Activated CD4-positive, alpha-beta T cell treated with anti-CD3 and anti-CD28 coated beads, Interleukin-2, amount 50 U/mL, for 4 hours (primary cell): ENCODE data around the gene SCN4B.

Experiments
- DNase-seq, 2 experiments: peaks; one replicate each; pipeline ENCODE4 v3.0.0-alpha.2; 2020

Gene SCN4B

DNA sequence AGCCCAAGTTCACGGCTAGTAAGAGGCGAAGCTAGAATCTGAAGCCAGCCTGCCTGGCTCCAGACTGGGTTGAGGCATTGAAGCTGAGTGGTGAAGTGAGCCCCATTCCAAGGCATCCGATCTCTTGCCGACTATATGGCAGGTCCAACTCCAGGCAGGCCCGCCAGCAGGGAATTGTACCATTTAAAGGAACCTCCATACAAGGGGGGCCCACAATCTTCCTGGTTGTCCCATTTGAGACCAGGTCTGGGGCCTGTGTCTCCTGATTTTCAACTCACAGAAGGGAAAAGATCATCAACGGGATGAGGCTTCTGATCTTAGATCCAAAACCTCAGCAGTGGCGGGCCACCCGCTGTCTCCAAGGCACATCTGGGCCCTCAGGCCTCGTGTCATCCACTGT, 19.7 kb upstream of the SCN4B start:
- DNase-seq = no peak

DNA sequence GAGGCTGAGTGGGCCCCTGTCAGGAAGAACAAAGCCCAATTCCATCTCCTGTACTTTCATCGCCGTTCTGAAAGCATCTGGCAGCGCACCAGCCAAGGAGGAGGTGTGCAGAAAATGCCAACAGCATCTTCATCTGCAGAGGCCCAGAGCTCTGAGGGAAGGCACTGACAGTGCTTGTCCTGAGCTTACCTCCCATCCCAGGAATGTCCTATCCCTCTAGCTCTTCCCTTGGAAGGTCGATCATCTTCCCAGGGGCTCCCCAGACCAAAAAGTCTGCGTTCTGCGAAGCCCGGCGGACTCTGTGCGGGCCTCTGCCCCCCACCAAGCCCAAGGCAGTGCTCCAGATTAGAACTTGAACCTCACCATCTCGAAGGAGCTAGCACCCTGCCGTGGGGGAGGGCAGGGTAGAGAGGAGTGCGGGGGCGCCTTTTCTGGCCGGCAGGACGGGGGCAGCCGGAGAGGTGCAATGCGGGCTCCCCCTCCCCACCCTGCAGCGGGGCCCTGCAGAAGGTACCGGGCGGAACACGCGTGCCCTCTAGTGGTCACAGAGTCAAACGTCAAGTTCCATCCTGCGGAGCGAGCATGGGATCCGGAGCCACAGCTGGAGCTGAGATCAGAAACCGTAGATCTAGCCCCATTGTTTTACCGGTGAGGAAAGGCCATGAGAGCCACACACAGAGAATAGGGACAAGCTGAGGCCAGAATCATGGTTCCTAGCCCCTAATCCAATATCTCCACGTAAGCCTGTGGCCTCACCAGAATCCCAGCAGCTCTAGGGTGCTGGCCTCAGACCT, 18.8 kb upstream of the SCN4B start:
- peak; percentile 62 to 67 for DNase-seq

- no peak for DNase-seq
These were observed 18.3 kb upstream of the SCN4B start for GRCh38 chr11:118170882-118171268.

DNA sequence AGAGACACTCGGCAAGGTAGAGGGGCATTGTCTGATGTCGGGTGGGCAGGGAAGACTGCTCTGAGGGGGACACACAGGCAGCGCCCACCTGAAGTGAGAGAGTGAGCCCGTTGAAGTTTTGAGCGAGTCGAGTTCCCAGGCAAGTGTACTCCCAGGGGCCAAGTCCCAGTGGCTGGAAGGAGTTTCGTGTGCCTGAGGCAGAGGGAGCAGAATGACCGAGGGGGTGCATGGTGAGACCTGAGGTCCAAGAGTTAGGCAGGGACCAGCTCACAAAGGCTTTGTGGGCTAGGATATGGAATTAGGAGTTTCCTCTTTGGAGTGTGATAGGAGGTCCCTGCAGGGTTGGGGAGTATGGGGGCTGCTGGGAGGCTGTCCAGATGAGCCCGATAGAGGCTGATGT, 17.6 kb upstream of the SCN4B start:
- no peak for DNase-seq

DNA sequence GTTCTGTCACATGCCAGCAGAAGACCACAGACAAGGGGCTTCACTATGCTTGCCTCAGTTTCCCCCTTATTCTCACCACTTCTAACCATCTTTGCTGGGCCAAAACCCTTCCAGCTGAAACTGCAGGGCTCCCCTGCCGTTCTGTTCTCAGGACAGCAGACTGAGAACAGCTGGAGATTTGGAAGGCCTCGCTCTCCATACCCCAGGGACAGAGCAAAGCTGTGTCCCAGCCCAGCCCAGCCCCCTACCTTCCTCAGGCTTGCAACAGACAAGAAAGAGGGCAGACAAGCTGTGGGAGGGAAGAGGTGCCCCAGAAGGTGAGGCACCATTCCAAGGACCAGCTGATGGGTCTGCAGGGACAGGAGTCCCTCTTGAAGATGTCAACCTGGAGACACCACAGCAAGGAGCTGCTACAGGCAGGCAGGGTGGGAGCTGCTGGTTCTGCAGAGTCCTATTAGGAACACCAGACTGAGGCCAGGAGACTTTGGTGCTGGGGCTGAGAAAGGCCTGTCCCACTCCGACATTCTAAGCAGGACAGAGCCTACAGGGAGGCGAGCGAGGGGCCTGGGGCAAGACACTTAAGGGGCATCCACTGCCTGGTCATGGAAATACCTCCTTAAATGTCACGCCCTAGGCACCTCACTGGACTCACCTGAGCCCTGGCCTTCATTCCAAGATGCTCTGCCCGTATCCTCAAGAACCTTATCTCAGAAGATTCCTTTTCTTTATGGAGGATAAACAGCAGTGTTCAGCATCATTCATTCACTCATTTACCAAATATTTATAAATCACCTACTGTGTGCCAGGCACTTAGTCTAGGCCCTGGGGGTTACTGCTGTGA, 16.9 kb upstream of the SCN4B start:
- DNase-seq = no peak

DNA sequence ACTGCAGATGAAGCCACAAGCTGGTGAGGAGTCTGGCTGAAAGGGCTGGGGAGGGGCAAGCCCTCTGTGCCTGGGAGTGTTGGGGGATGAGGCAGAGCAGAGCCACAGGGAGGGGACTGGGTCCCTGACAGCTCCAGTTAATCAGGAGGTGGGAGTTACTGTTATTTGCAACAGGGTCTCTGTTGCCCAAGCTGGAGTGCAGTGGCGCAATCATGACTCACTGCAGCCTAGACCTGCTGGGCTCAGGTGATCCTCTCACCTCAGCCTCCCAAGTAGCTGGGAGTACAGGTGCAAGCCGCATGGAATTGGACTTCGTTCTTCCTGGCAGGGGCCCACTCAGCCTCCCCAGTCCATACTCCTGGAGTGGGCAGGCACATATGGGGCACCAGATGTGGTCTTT, 16.1 kb upstream of the SCN4B start:
- no peak for DNase-seq

GRCh38 chr11:118168316-118168715, 15.7 kb upstream of the SCN4B start:
- DNase-seq = no peak

DNA sequence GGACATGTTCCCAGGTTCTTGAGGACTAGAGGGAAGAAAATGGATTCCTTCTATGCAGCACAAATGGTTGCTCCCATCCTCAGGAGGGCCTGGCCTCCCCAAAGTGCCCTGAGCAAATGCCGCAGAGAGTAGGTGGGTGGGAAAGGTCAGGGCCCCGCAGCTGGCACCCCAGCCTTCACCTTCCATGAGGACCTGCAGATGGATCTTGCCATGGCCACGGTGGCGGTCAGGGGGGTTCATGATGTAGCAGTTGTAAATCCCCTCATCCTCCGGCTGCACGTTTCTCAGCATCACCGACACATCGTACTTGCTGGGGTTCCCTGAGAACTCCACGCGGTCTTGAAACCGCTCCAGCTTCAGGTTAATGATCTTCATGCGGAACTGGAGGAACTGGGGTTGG, 15.3 kb upstream of the SCN4B start:
- DNase-seq = no peak

DNA sequence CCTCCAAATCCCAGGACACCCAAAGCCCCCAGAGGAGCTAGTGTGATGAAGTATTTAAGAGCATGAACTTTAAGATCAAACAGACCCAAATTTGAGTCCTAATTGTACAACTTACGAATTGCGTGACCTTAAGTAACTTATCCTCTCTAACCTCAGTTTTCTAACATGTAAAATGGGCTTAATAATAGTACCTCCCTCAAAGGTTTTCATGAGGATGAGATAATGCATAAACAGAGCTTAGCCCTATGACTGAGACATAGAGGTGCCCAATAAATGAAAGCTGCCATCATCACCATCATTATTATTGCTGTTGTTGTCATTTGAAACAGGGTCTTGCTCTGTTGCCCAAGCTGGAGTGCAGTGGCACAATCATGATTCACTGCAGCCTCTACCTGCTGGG, 14.6 kb upstream of the SCN4B start:
- no peak for DNase-seq

DNA sequence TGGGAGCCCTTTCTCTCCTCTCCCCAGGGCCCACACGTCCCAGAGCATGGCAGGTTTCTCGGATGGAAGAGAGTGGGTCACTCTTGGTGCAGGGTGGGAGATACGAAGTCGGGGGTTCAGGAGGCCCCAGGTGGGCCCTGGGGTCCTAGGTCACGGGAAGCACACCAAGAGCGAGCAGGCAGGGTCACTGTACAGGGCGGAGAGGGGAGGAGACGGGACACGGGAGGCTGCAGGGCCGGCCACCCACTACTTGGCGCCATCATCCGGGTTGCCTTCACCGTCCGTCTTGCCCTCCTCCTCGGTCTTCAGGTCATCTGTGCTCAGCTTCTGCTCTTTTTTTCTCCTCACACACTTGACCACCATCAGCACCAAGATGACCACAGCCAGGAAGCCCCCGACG, 14.0 kb upstream of the SCN4B start:
- no peak for DNase-seq

DNA sequence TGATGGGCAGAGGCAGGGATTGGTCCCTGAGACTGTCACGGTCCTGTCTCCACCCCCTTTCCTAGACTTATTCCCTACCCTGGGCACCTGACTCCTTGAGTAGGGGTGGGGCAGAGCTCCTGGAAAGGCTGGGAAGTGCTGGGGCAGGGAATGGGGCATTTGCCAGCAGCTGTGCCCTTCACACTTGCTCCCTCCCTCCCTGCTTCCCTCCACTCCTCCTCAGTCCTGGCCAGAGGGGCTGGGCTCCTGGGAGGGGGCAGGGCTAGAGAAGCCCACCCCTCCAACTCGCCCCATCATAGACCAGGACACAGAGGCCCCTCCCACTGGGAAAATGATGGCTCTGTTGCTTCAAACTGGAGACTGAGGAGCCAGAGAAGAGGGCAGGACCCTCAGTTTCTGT, 12.3 kb upstream of the SCN4B start:
- no peak for DNase-seq

DNA sequence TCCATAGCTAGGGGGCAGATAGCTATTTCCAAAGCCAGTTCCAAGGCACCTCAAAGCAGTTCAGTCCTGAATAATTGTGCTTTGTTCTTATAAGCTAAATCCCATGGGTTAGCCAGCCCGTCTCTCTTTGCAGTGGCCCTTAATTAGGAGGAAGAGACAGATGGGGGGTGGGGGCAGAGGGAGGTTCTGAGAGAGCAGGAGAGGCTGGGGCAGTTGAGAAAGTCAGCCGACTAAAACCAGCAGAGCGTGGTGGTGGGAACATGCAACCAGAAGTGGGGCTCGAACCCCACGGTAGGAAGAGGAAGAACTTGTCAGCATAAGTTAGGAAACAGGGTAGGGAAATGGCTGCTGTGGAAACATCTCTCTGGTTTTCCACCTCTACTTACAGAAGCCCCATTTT, 10.9 kb upstream of the SCN4B start:
- DNase-seq = no peak

DNA sequence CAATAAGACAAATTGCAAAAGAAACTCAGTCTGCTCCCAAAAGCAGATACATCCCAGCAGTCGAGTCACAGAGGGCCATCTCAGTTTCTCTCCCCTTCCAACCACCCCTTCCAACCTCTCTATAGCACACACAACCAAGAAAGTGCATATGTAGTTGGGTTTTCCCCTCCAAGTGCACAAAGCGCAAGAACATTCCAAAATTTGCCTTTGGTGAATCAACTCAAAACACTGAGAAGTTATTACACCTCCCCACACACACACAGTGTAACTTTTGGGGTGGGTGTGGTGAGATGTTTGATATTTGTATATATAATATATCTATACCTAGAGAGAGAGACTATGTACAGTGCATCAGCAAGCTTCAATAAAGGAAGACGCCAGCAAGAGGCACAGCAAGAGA, 10.2 kb upstream of the SCN4B start:
- no peak for DNase-seq

- no peak for DNase-seq
These were observed 9.2 kb upstream of the SCN4B start for GRCh38 chr11:118161786-118162185.

DNA sequence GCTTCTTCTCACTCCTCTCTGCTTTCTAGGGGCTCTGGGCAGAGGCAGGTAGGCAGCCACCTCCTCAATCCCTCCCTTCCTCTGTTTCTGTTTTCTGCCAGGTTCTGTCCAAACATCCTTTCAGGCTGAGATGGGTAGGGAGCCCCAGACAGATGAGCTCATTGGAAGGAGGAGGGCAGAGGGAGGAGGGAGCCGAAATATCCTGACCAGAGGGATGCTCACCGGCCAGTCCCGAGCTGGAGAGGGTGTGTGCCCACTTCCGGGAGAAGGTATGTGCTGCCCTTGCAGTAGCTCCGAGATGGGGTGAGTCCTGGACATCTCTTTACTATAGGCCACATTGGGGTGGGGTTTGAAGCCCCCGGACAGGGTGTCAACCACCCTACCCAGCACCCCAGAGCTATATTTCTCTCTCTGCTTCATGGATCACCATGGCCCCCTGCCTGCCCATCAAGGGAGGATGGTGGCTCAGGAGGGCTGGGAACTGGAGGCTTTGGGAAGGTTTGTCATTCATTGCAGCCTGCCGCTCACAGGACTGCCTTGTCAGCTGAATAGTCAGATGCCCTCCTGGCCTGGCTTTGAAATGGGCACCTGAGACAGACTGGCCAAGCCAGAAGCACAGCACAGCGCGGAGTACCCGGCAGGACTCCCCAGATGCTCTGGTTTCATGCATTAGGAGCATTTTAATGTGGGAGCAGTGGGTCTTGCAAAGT, 4.7 kb upstream of the SCN4B start:
- DNase-seq = no peak

- no peak for DNase-seq
These were observed 4.0 kb upstream of the SCN4B start for GRCh38 chr11:118156531-118157185.

DNA sequence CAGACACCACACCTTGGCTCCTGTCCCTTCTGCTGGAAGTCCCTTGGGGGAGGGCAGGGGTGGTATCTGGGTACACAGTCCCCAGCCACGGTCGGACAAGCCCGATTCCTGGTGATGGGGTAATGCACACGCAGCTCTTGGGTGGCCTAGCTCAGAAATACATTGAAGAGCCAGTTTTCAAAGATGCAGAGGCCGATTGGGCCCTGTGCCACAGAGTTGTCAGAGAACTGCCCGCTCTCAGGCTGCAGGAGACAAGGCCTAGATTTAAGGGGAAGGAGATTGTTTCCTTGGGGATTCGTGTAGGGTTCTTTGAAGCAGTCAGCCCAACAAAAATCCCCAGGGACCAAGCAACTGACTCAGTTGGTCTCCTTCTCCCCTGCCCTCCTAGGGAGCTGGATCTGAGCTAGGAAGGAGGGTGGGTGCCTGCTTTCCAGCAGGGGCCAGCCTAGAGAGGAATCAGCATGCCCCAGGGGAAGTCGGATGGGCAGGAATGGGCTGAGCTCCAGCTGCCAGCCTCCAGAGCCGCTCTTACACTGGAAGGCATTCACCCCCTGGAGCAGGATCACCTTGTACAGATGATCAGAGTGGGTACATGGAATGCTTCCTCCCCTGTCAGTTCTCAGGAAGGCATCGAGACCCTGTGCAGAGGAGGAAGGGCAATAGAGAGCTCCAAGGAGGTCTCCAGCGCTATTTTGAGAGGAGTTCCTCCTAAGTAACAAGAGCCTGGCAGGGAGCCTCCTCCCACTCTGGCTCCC, 3.3 kb upstream of the SCN4B start:
- DNase-seq = no peak

DNA sequence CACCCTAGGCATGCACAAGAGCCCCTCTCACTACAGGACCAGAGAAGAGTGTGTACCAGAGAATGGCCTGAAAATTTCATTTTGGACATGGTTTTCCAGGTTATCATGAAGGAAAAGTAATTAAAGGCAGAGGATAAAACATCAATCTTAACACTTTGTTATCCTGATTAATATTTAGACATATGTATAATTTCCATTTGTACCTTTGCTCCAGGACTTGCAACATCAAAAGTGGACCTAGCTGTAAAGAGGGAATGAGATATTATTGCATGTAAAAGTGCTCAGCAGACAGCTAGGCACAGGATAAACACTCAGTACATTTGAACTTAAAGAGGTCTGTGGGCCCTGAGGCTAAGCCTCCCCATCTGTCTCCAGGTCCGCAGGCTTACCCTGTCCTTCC, 2.0 kb upstream of the SCN4B start:
- no peak for DNase-seq

DNA sequence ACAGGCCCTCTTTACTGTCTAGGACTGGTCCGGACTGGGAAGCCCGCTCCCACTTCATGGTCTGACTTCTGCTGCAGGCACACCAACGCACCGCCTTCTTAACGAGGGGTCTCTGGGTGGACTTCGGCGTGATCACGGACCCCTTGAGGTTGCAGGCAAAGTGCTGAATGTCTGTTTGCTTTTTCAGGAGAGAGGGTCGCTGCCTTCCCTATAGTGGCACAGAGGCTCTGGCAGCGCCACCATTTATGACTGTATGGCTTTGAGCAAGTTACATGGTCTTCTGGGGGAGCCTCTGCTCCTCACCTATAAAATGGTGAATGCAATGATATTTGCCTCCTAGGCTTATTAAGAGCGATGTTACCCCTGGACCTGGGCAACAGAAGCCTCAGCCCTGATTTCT, 1.4 kb upstream of the SCN4B start:
- no peak for DNase-seq

- DNase-seq = no peak
These were observed 893 bp upstream of the SCN4B start for GRCh38 chr11:118153516-118153915.

GRCh38 chr11:118152020-118152551, 537 bp downstream of the SCN4B start:
- no peak for DNase-seq

- DNase-seq = no peak
These were observed 1.2 kb downstream of the SCN4B start for GRCh38 chr11:118151431-118151830.
